Measurements from ENCODE around the gene CDX1. TPM values are rescaled to one million over a fixed set of nuclear protein-coding genes. Genes with fewer than 3 reads are reported as not detected.
A peak's percentile ranks its signal among the peaks of the same experiment; 100 is the strongest.

Gene CDX1
- total RNA-seq, 4 donors from 2014 or later: 1.5 TPM; not detected in 3

DNA sequence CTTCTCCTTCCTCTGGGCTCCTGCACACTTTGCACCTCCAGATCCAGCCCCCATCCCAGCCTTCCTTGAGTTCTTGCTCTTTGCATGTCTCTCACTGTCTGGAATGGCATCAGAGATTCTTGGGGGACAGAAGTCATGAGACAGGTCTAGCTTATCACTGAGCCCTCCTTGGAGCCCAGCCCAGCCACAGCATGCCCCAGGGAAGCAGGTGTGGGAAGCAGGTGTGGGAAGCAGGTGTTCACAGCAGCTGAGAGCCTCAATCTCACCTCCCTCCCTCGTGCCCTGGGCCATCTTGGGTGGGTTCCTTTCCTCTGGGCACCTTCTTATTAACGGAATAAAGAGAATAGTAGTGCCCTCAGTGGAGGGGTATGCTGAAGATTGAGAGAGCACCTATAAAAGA lies 50.5 kb downstream of the CDX1 start:
- in situ Hi-C loops (cut with MboI; ENCODE audit: low sequenced_read_pairs in 4 of 4): loop anchor here in 2 of 4 donors (5.0 to 25.0 kb wide), 2 partner anchors 55 to 180 kb away; no protein-coding TSS in a partner anchor
- no peak overlapping the region for H3K4me3 ChIP-seq
- no peak for ATAC-seq

DNA sequence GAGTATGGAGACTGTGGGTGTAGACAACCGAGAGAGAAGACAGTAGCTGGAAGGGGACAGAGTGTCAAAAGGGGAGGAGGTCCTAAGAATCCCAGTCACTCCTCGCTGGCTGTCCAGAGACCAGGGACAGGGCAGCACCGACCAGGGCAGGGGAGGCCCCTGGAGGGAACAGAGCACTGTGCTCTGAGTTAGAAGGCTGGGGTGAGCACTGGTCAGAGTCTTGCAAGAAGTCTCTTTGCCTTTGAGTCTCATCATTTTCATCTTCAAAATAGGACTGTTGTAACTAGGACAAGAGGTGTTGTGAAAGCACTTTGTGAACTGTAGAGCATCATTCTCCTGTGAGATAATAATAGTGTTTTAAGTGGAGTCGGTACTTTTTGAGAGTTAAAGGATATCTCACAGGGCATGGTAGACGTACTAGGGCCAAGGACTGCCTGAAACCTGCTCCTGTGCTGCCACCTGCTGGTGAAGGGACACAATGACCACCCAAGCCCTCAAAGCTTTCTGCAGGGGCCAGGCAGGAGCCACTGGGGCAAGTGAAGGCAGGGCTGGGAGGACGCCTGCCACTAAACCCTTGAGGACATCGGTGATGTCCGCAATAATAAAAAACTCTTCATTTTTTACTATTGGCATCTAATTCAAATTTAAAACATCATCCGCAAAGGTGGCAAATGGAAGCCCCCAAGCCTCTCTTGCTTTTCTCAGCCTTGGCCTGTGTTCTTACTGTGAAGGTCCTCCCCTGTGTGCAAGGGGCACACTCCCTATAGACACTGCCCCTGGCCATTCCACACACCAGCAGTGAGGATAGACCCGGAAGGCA lies 51.5 kb downstream of the CDX1 start:
- peaks cover 0 to 7% of the 10 kb centered on the region in 2 donors for H3K4me1 ChIP-seq
- peak; percentile 83 to 88 for ATAC-seq
- no peaks in the 10 kb centered on the region for H3K36me3 ChIP-seq
- TF ChIP-seq POLR2A (IDR thresholded peaks at IDR 0.05): no peak
- TF ChIP-seq, protein P1, sequence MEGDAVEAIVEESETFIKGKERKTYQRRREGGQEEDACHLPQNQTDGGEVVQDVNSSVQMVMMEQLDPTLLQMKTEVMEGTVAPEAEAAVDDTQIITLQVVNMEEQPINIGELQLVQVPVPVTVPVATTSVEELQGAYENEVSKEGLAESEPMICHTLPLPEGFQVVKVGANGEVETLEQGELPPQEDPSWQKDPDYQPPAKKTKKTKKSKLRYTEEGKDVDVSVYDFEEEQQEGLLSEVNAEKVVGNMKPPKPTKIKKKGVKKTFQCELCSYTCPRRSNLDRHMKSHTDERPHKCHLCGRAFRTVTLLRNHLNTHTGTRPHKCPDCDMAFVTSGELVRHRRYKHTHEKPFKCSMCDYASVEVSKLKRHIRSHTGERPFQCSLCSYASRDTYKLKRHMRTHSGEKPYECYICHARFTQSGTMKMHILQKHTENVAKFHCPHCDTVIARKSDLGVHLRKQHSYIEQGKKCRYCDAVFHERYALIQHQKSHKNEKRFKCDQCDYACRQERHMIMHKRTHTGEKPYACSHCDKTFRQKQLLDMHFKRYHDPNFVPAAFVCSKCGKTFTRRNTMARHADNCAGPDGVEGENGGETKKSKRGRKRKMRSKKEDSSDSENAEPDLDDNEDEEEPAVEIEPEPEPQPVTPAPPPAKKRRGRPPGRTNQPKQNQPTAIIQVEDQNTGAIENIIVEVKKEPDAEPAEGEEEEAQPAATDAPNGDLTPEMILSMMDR (IDR thresholded peaks at IDR 0.05 in 4 of 5, conservative IDR thresholded peaks at IDR 0.05 in 1 of 5): peak; percentile 90 to 97 (median 93)
- intact Hi-C loops (cut with DNase I; ENCODE audit: low total_unique reads): loop anchor here (1.0 to 2.0 kb wide), 4 partner anchors 57 to 193 kb away; no protein-coding TSS in a partner anchor
- no peaks in the 10 kb centered on the region for H3K9me3 ChIP-seq
- H3K27ac ChIP-seq: no peak overlapping the region
- no peaks in the 10 kb centered on the region for H3K27me3 ChIP-seq
- DNase-seq: peak; percentile 65 to 82
- no peak overlapping the region for H3K4me3 ChIP-seq
- in situ Hi-C loops (cut with MboI; ENCODE audit: low sequenced_read_pairs in 4 of 4): loop anchor here in 2 of 4 donors (5.0 to 25.0 kb wide), 2 partner anchors 56 to 181 kb away; no protein-coding TSS in a partner anchor

More for the DNA sequence above, 50.5 kb downstream of the CDX1 start:
- intact Hi-C loops (cut with DNase I; ENCODE audit: low total_unique reads): no loop called here
- TF ChIP-seq, protein P1 (IDR thresholded peaks at IDR 0.05 in 4 of 5, conservative IDR thresholded peaks at IDR 0.05 in 1 of 5): no peak
- no peak for TF ChIP-seq POLR2A (IDR thresholded peaks at IDR 0.05)
- no peaks in the 10 kb centered on the region for H3K9me3 ChIP-seq
- H3K27me3 ChIP-seq: no peaks in the 10 kb centered on the region
- H3K36me3 ChIP-seq: no peaks in the 10 kb centered on the region
- no peak for DNase-seq
- no peak overlapping the region for H3K27ac ChIP-seq
- H3K4me1 ChIP-seq: peaks cover 0 to 7% of the 10 kb centered on the region in 2 donors

DNA sequence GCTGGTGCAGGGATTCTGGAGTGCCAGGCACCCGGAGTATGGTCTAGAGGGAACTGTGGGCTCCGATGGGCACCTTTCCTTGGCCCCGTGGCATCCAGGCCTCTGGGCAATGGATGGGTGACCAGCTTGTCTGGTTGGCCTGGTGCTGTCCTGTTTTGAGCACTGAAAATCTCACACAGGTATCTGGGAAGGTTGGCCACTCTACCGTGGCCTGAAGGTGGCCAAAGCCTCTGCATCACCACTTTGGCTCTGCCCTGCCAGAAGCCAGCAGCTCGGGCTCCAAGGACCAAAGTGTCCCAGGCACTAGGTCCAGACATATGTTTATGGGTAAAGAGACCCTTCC lies 52.1 kb downstream of the CDX1 start:
- in situ Hi-C loops (cut with MboI; ENCODE audit: low sequenced_read_pairs in 4 of 4) (loop anchor here in 2 of 4 donors (5.0 to 25.0 kb wide), 2 partner anchors 56 to 181 kb away; no protein-coding TSS in a partner anchor), intact Hi-C loops (cut with DNase I; ENCODE audit: low total_unique reads) (loop anchor here (1.0 to 2.0 kb wide), 5 partner anchors 22 to 194 kb away; no protein-coding TSS in a partner anchor)
- DNase-seq (no peak), ATAC-seq (no peak)
- Histone ChIP-seq H3K4me1 (peaks cover 0 to 7% of the 10 kb centered on the region in 2 donors), H3K36me3 (no peaks in the 10 kb centered on the region), H3K9me3 (no peaks in the 10 kb centered on the region), H3K4me3 (no peak overlapping the region), H3K27me3 (no peaks in the 10 kb centered on the region), H3K27ac (no peak overlapping the region)
- TF ChIP-seq POLR2A (IDR thresholded peaks at IDR 0.05): no peak
- TF ChIP-seq, protein P1 (IDR thresholded peaks at IDR 0.05 in 4 of 5, conservative IDR thresholded peaks at IDR 0.05 in 1 of 5): no peak

DNA sequence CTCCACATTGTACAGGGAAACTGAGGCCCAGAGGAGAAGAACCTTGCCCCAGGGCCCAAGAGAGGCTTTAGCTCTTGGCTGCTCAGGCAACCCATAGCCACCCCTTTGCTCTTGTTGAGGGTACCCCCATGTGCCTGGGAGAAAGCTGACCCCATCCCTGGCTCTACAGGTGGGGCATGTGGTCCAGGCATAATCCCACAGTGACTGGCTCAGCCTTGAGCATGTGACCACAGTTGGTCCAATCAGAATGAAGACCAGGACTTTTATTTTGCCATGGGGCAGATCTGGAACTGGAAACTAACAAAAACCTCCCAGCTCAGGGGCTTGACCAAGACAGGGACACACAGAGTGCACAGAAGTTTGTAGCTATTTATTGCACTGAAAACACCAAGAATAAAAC lies 52.6 kb downstream of the CDX1 start:
- ATAC-seq (peak in 1 of 2 donors; percentile 20), DNase-seq (no peak)
- peaks cover 0 to 7% of the 10 kb centered on the region in 2 donors for H3K4me1 ChIP-seq
- TF ChIP-seq, protein P1 (IDR thresholded peaks at IDR 0.05 in 4 of 5, conservative IDR thresholded peaks at IDR 0.05 in 1 of 5): no peak
- TF ChIP-seq POLR2A (IDR thresholded peaks at IDR 0.05): no peak
- H3K36me3 ChIP-seq: no peaks in the 10 kb centered on the region
- H3K27me3 ChIP-seq: no peaks in the 10 kb centered on the region
- in situ Hi-C loops (cut with MboI; ENCODE audit: low sequenced_read_pairs in 4 of 4): loop anchor here in 2 of 4 donors (5.0 to 25.0 kb wide), 2 partner anchors 57 to 182 kb away; no protein-coding TSS in a partner anchor
- H3K9me3 ChIP-seq: no peaks in the 10 kb centered on the region
- no peak overlapping the region for H3K4me3 ChIP-seq
- H3K27ac ChIP-seq: no peak overlapping the region
- intact Hi-C loops (cut with DNase I; ENCODE audit: low total_unique reads): loop anchor here (1.0 to 2.0 kb wide), 2 partner anchors 21 to 194 kb away; no protein-coding TSS in a partner anchor
